Measurements from ENCODE around the gene CABLES1. TPM values are rescaled to one million over a fixed set of nuclear protein-coding genes. Genes with fewer than 3 reads are reported as not detected.

CABLES1 gene
- polyA plus RNA-seq, 1 of the 3 experiments (the other 2 are of a cell fraction) = 2.2 TPM

- Histone ChIP-seq H3K4me2 (no peak overlapping the region), H3K79me2 (ENCODE audit: insufficient read depth) (peaks cover 6% of the 10 kb centered on the region), H3K9me2 (no peaks in the 10 kb centered on the region), H4K20me1 (ENCODE audit: insufficient read depth) (no peaks in the 10 kb centered on the region), H3K4me1 (ENCODE audit: control insufficient read depth in 1 of 2, insufficient read depth in 2 of 2, low read depth in 1 of 2, low read length in 1 of 2) (peaks cover 17 to 25% of the 10 kb centered on the region in 2 experiments), H3K4me3 (ENCODE audit: low read depth in 2 of 2, low read length in 1 of 2) (no peak overlapping the region), H3F3A (replicated peaks; ENCODE audit: insufficient read depth) (peaks cover 15% of the 10 kb centered on the region), H2AFZ (ENCODE audit: low read depth) (no peak overlapping the region), H3K36me3 (replicated peaks in 1 of 2; ENCODE audit: control insufficient read depth in 1 of 2, insufficient read depth in 2 of 2, low read length in 1 of 2) (peaks cover 2 to 4% of the 10 kb centered on the region in 2 experiments), H3K9ac (no peak overlapping the region), H3K27me3 (ENCODE audit: insufficient read depth) (no peaks in the 10 kb centered on the region), H3K27ac (ENCODE audit: low read depth in 2 of 2, low read length in 1 of 2) (no peak overlapping the region), H3K9me3 (no peaks in the 10 kb centered on the region)
- TF ChIP-seq FOXM1 (IDR thresholded peaks at IDR 0.05; ENCODE audit: low read depth) (no peak), REST (IDR thresholded peaks at IDR 0.05; ENCODE audit: low read depth, low read length) (no peak), NRF1 (IDR thresholded peaks at IDR 0.05; ENCODE audit: low read depth, low read length) (no peak), POLR2AphosphoS5 (IDR thresholded peaks at IDR 0.05; ENCODE audit: low read depth, low read length) (no peak), TCF12 (IDR thresholded peaks at IDR 0.05) (no peak), IRF3 (IDR thresholded peaks at IDR 0.05; ENCODE audit: low read depth, low read length) (no peak), MAX (IDR thresholded peaks at IDR 0.05; ENCODE audit: low read depth) (no peak), CTCF (IDR thresholded peaks at IDR 0.05) (no peak), FOXJ3 (CRISPR knock-in tag; IDR thresholded peaks at IDR 0.05) (no peak), RFX5 (IDR thresholded peaks at IDR 0.05; ENCODE audit: low read length) (no peak), GABPA (IDR thresholded peaks at IDR 0.05; ENCODE audit: low read depth) (no peak), SIN3A (IDR thresholded peaks at IDR 0.05; ENCODE audit: borderline replicate concordance, low read depth, low read length) (no peak), RAD21 (IDR thresholded peaks at IDR 0.05; ENCODE audit: low read length) (no peak), TEAD4 (IDR thresholded peaks at IDR 0.05; ENCODE audit: borderline replicate concordance, insufficient read depth) (no peak), SMC3 (IDR thresholded peaks at IDR 0.05; ENCODE audit: low read depth, low read length) (no peak), ZBTB33 (IDR thresholded peaks at IDR 0.05; ENCODE audit: borderline replicate concordance, low read depth) (no peak), PBX3 (IDR thresholded peaks at IDR 0.05) (no peak), CHD2 (IDR thresholded peaks at IDR 0.05; ENCODE audit: low read length, partially characterized antibody) (no peak), JUND (IDR thresholded peaks at IDR 0.05) (no peak), RXRA (IDR thresholded peaks at IDR 0.05; ENCODE audit: borderline replicate concordance, low read depth) (no peak)
- ChIA-PET CTCF (interaction anchor here (1.4 to 2.1 kb wide), 3 partner anchors 24 to 216 kb away, joined by 3 to 6 read pairs (median 3); no protein-coding TSS in a partner anchor), POLR2A (no interaction called here)
- 91% methylated on average over 8 of the region's 9 CpGs for WGBS (ENCODE audit: low lambda C conversion rate)
- no peak for DNase-seq
These were observed 60.0 kb downstream of the CABLES1 start for GRCh38 chr18:23194997-23195957.
